K562 treated with DMSO at 1 percent for 4 hours (cell line): Measurements from ENCODE around the gene PAX2. TPM values are rescaled to one million over a fixed set of nuclear protein-coding genes. Genes with fewer than 3 reads are reported as not detected.

ENCODE experiments used
- total RNA-seq: library from RNA; unstranded; fragments of 300-600 nt; gene quantifications from 2 replicates; pipeline ENCODE4 v1.2.3, GENCODE V29; 2022; ENCODE audit not compliant: insufficient read depth

The PAX2 gene
- not detected in 2 replicates for total RNA-seq

GRCh38 chr10:100744987-100745881 is at the start of gene PAX2:
PAX2 (plus strand) TSS chr10:100745582; CDS start chr10:100746261, 679 bp downstream.

Other genes with a start within 250 kb of the PAX2 start
- gene SEC31B, start 225.7 kb upstream of the PAX2 start, total RNA-seq, result 1.8 and 2.6 TPM in 2 replicates
- gene NDUFB8, start 215.7 kb upstream of the PAX2 start, total RNA-seq, result 180 and 208 TPM in 2 replicates
- 2.4 and 2.9 TPM in 2 replicates for gene HIF1AN, start 209.6 kb upstream of the PAX2 start, total RNA-seq
- gene SLF2, start 167.4 kb downstream of the PAX2 start, total RNA-seq, result 7.7 and 13.0 TPM in 2 replicates
- gene SEMA4G, start 223.9 kb downstream of the PAX2 start, total RNA-seq, result 1.4 and 1.5 TPM in 2 replicates
- gene MRPL43, start 241.9 kb downstream of the PAX2 start, total RNA-seq, result 39.6 and 47.3 TPM in 2 replicates
- gene TWNK, start 242.0 kb downstream of the PAX2 start, total RNA-seq, result 4.1 and 6.2 TPM in 2 replicates